NB4 (cell line): ENCODE data around the gene WLS.

Experiments
- DNase-seq: peaks from one replicate; pipeline ENCODE4 v3.0.0; 2010; ENCODE audit warnings: low read depth
- H3K4me3 ChIP-seq: one replicate; pipeline ENCODE4 v1.5.1; 2011; ENCODE audit warnings: mild to moderate bottlenecking, low read depth, low read length, moderate library complexity
- MYC ChIP-seq: IDR thresholded peaks from 2 replicates; pipeline ENCODE4 v1.6.1; 2011; ENCODE audit warnings: low read depth, low read length
- POLR2A ChIP-seq: IDR thresholded peaks from 2 replicates; pipeline ENCODE4 v1.6.1; 2011; ENCODE audit warnings: mild to moderate bottlenecking; ENCODE audit not compliant: insufficient read length; ENCODE audit errors: extremely low read depth
- TF ChIP-seq, protein P1 (sequence below): IDR thresholded peaks from one replicate; pipeline ENCODE4 v1.5.1; 2012; ENCODE audit warnings: low read depth, low read length
- TF ChIP-seq, protein P2 (sequence below): IDR thresholded peaks from 2 replicates; pipeline ENCODE4 v1.6.1; 2011; ENCODE audit warnings: low read depth, low read length

The WLS gene

DNA sequence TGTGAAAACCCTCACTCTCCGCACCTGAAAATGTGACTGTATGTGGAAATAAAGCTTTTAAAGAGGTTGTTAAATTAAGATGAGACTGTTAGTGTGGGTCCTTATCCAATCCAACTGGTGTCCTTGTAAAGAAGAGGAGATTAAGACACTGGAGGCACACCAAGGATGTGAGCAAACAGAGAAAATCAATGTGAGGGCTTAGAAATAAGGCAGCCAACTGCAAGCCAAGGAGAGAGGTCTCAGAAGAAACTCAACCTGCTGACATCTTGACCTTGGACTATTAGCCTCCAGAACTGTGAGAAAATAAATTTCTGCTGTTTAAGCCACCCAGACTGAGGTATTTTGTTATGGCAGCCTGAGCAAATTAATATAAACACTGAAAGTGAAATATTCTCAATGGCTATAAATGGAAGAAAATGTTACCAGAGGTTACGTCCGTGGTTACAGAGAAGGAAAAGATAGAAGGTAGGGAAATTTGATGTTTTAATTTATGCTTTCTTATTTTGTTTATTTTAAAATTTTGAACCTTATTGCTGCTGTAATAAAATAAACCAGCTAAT lies 22.4 kb upstream of the WLS start:
- TF ChIP-seq, protein P1, sequence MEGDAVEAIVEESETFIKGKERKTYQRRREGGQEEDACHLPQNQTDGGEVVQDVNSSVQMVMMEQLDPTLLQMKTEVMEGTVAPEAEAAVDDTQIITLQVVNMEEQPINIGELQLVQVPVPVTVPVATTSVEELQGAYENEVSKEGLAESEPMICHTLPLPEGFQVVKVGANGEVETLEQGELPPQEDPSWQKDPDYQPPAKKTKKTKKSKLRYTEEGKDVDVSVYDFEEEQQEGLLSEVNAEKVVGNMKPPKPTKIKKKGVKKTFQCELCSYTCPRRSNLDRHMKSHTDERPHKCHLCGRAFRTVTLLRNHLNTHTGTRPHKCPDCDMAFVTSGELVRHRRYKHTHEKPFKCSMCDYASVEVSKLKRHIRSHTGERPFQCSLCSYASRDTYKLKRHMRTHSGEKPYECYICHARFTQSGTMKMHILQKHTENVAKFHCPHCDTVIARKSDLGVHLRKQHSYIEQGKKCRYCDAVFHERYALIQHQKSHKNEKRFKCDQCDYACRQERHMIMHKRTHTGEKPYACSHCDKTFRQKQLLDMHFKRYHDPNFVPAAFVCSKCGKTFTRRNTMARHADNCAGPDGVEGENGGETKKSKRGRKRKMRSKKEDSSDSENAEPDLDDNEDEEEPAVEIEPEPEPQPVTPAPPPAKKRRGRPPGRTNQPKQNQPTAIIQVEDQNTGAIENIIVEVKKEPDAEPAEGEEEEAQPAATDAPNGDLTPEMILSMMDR = no peak
- TF ChIP-seq, protein P2, sequence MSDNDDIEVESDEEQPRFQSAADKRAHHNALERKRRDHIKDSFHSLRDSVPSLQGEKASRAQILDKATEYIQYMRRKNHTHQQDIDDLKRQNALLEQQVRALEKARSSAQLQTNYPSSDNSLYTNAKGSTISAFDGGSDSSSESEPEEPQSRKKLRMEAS = no peak
- TF ChIP-seq POLR2A (no peak), MYC (no peak)
- no peak for DNase-seq
- no peak overlapping the region for H3K4me3 ChIP-seq

DNA sequence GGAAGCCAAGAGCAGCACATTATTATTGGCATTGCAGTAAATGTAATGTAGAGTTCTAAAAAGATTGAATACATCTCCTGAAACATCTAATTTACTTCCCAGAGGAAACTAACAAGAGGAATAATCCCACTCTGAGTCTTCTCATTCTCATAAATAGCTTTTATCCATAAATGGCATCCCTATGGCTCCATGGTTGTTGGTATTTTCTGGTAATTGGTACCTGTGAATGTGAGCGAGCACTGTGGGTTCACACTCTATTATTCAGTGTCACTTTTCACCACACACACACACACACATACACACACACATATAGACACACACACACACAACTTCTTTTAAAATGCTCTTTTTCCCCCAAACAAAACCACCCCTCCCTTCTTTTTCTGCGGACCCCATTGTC lies 4.7 kb upstream of the WLS start:
- no peak overlapping the region for H3K4me3 ChIP-seq
- no peak for TF ChIP-seq POLR2A
- TF ChIP-seq, protein P2 = no peak
- TF ChIP-seq, protein P1 = no peak
- no peak for TF ChIP-seq MYC

DNA sequence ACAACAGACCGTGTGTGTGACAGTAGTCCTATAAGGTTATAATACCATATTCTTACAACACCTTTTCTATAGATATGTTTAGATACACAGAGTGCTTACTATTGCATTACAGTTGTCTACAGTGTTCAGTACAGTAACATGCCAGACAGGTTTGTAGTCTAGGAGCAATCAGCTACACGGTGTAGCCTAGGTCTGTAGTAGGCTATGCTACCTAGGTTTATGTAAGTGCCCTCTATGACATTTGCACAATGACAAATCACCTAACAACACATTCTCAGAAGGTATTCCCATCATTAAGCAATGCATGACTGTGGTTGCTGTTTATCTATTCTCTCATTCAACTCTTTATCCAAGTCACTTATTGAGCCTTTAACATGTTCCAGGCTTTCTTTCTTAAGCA lies 1.8 kb upstream of the WLS start:
- DNase-seq = no peak
- no peak overlapping the region for H3K4me3 ChIP-seq
- no peak for TF ChIP-seq MYC
- TF ChIP-seq POLR2A = no peak
- TF ChIP-seq, protein P1 = no peak
- TF ChIP-seq, protein P2 = no peak

More for the DNA sequence above, 4.7 kb upstream of the WLS start:
- DNase-seq = no peak

DNA sequence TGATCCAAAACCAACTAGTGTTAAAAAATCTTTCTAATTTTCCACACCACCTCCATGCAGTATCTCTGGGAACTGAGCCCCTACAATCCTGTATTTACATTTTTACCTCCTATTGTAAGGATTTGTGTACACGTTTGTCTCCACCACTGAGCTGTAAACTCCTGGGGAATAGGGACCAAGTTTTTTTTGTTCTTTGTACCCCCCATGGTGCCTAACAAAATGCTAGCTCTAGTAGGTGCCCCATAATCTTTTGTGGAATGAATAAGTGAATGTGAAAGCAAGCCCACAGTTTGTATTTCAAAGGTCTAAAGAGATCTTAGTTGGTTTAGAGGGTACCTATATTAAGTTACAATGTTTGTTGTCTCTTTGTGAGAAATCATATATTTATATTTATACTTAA lies 879 bp upstream of the WLS start:
- H3K4me3 ChIP-seq = no peak overlapping the region
- no peak for TF ChIP-seq POLR2A
- no peak for TF ChIP-seq MYC
- TF ChIP-seq, protein P1 = no peak
- TF ChIP-seq, protein P2 = no peak
- no peak for DNase-seq

DNA sequence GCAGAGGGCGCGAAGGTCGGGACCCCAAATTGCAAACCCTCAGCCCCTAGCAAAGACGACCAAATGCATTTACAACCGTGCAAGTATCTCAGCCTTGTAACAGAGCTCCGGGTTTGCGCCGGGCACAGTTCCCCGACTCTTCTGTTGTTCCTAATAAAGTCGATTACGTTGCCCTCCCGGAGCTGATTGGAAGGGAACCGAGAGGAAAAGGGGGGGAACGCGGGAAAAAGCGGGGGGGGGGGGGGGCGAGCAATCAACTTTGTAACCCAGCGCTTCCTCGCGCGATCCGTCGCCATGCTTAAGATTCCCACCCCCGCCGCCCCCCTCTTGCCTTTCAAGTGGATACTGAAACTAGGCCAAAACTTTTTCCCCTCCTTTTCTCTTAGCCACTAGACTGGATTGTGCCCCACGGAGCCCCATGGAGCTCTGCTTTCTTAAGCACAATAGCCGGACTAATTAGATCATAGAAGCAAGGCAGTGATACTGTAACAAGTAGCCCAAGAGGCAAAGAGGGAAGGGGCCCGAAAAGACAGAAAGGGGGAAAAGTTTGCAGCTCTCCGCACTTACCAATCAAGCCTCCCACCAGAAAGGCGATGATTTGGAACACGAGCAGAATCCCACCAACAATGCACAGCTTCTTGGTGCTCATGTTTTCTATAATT lies 565 bp downstream of the WLS start:
- TF ChIP-seq, protein P2 = no peak
- TF ChIP-seq MYC = no peak
- no peak for TF ChIP-seq POLR2A
- TF ChIP-seq, protein P1 = no peak
- H3K4me3 ChIP-seq = no peak overlapping the region
- DNase-seq = no peak
